Endothelial cell of umbilical vein (primary cell): Measurements from ENCODE around the gene MORN3. TPM values are rescaled to one million over a fixed set of nuclear protein-coding genes. Genes with fewer than 3 reads are reported as not detected.

ENCODE experiments used
- BruUV-seq: library from RNA; stranded (reverse); fragments of 400-500 nt; replicated peaks from 2 replicates; lab custom pipeline; 2021; lab: Mats Ljungman, UMichigan
- CTCF ChIA-PET: fragments of 300-600, 350-600 bp; sonication (Branson Sonifier 250); formaldehyde crosslinking; loops from one replicate; lab custom pipeline; 2021; ENCODE audit warnings: antibody characterized with exemption, inconsistent platforms; lab: Charles Lee
- POLR2A ChIA-PET: fragments of 300-600, 350-600 bp; sonication (Branson Sonifier 250); formaldehyde crosslinking; loops from one replicate; lab custom pipeline; 2021; ENCODE audit warnings: antibody characterized with exemption, inconsistent platforms; lab: Charles Lee
- DNase-seq: peaks from one replicate; pipeline ENCODE4 v3.0.0-alpha.2; 2011; ENCODE audit warnings: low read depth, low spot score
- FAIRE-seq: peaks from 2 replicates; lab custom pipeline; 2011; peaks lifted over from hg19 to GRCh38; lab: Jason Lieb, UNC
- H2AFZ ChIP-seq: 2 replicates; pipeline ENCODE4 v1.6.0; 2012; ENCODE audit warnings: low read depth, low read length, control low read depth, inconsistent platforms
- H3K27ac ChIP-seq: 2 replicates; pipeline ENCODE4 v1.5.1; 2011; ENCODE audit warnings: low read depth, mild to moderate bottlenecking, control low read depth, low read length, moderate library complexity; ENCODE audit not compliant: insufficient read depth
- H3K27me3 ChIP-seq, 2 experiments: 2 replicates each; pipeline versions ENCODE4 v1.6.0 to v1.6.1; 2011; ENCODE audit warnings: low read length in 2 of 2, mixed read lengths in 1 of 2; ENCODE audit not compliant: control insufficient read depth in 2 of 2, insufficient read depth in 2 of 2
- H3K36me3 ChIP-seq, 2 experiments: 2 replicates in 1 of 2; 3 replicates in 1 of 2; pipeline ENCODE4 v1.5.1; 2011; ENCODE audit warnings: low read length in 2 of 2, mild to moderate bottlenecking in 1 of 2, moderate library complexity in 1 of 2; ENCODE audit not compliant: control insufficient read depth in 2 of 2, insufficient read depth in 2 of 2; ENCODE audit errors: extremely low read depth in 1 of 2
- H3K4me1 ChIP-seq: 3 replicates; pipeline ENCODE4 v1.5.1; 2011; ENCODE audit warnings: mild to moderate bottlenecking, low read length; ENCODE audit not compliant: control insufficient read depth, insufficient read depth; ENCODE audit errors: extremely low read depth
- H3K4me2 ChIP-seq: 2 replicates; pipeline ENCODE4 v1.6.1; 2011; ENCODE audit warnings: low read length, control low read depth, mixed read lengths; ENCODE audit not compliant: insufficient read depth
- H3K4me3 ChIP-seq, 3 experiments: fragments of 200-600 bp in 1 of 3; sonication (generic), shearing (Covaris generic) in 1 of 3; replicated peaks in 1 of 3; 2 replicates each; pipeline ENCODE4 v1.5.1; 2011 to 2016; ENCODE audit warnings: control low read depth in 3 of 3, low read length in 3 of 3, mild to moderate bottlenecking in 2 of 3, inconsistent platforms in 1 of 3, low read depth in 1 of 3, moderate library complexity in 1 of 3; ENCODE audit not compliant: insufficient read depth in 1 of 3
- H3K79me2 ChIP-seq: 2 replicates; pipeline ENCODE4 v1.6.0; 2012; ENCODE audit warnings: low read length, inconsistent platforms; ENCODE audit not compliant: control insufficient read depth, insufficient read depth
- H3K9ac ChIP-seq: replicated peaks from 2 replicates; pipeline ENCODE3; 2011; ENCODE audit warnings: low read length, control low read depth; ENCODE audit not compliant: insufficient read depth; ENCODE audit errors: extremely low read depth
- H3K9me1 ChIP-seq: replicated peaks from 3 replicates; pipeline ENCODE4 v1.6.0; 2011; ENCODE audit warnings: mild to moderate bottlenecking, low read length; ENCODE audit not compliant: control insufficient read depth, insufficient read depth; ENCODE audit errors: extremely low read depth
- H3K9me3 ChIP-seq: replicated peaks from 2 replicates; pipeline ENCODE4 v1.5.1; 2012; ENCODE audit warnings: low read length, inconsistent platforms; ENCODE audit not compliant: control insufficient read depth, insufficient read depth
- H4K20me1 ChIP-seq: replicated peaks from 2 replicates; pipeline ENCODE3; 2011; ENCODE audit warnings: mild to moderate bottlenecking, low read length; ENCODE audit not compliant: control insufficient read depth, insufficient read depth; ENCODE audit errors: extremely low read depth
- CTCF ChIP-seq, 2 donors: IDR thresholded peaks; 1 replicate in 1 of 2; 2 replicates in 1 of 2; pipeline ENCODE4 v1.5.1; 2011; ENCODE audit warnings: low read length in 2 of 2, mild to moderate bottlenecking in 2 of 2, moderate library complexity in 2 of 2, control low read depth in 1 of 2, inconsistent platforms in 1 of 2, low read depth in 1 of 2; ENCODE audit not compliant: insufficient read depth in 1 of 2; ENCODE audit errors: extremely low read depth in 1 of 2
- EZH2 ChIP-seq: IDR thresholded peaks from 2 replicates; pipeline ENCODE4 v1.6.1; 2012; ENCODE audit warnings: borderline replicate concordance, low read depth, mild to moderate bottlenecking, moderate library complexity, low read length, inconsistent platforms; ENCODE audit not compliant: severe bottlenecking
- FOS ChIP-seq: IDR thresholded peaks from 2 replicates; pipeline ENCODE4 v1.6.1; 2011; ENCODE audit warnings: mild to moderate bottlenecking, low read length, moderate library complexity, borderline replicate concordance; ENCODE audit not compliant: insufficient read depth
- GATA2 ChIP-seq: IDR thresholded peaks from 2 replicates; pipeline ENCODE4 v1.7.0; 2011; ENCODE audit warnings: low read depth, mild to moderate bottlenecking, moderate library complexity, mixed read lengths, low read length; ENCODE audit not compliant: insufficient read length, insufficient read depth
- JUN ChIP-seq: IDR thresholded peaks from 2 replicates; pipeline ENCODE4 v1.6.1; 2011; ENCODE audit warnings: borderline replicate concordance, low read depth; ENCODE audit not compliant: insufficient read length, insufficient read depth
- MAX ChIP-seq: IDR thresholded peaks from 2 replicates; pipeline ENCODE4 v1.6.1; 2011; ENCODE audit not compliant: insufficient read depth, insufficient read length
- MYC ChIP-seq: IDR thresholded peaks from one replicate; pipeline ENCODE4 v1.6.1; 2011; ENCODE audit warnings: mild to moderate bottlenecking, low read depth, low read length
- POLR2A ChIP-seq: IDR thresholded peaks from 2 replicates; pipeline ENCODE4 v1.6.1; 2012; ENCODE audit warnings: low read depth, mild to moderate bottlenecking, control low read depth, low read length
- POLR2AphosphoS5 ChIP-seq: IDR thresholded peaks from 2 replicates; pipeline ENCODE4 v1.6.1; 2012; ENCODE audit warnings: low read depth, mild to moderate bottlenecking, control low read depth, low read length, moderate library complexity; ENCODE audit not compliant: insufficient read depth
- dilution Hi-C: fragments of 300-500 bp; cut with MboI; formaldehyde crosslinking; loops from one replicate; pipeline ENCODE4 v1.15.0; 2019; ENCODE audit warnings: low sequenced_read_pairs; ENCODE audit not compliant: extremely low pct_ligation_motif_present
- intact Hi-C: fragments of 100-400 bp; cut with micrococcal nuclease; formaldehyde crosslinking; loops from one replicate; pipeline ENCODE4 v1.10.0; 2022
- polyA plus RNA-seq, 4 experiments: library from polyadenylated mRNA; depleted of rRNA in 3 of 4; stranded (reverse) in 3 of 4; unstranded in 1 of 4; fragments of >200 nt; gene quantifications; 2 replicates each; pipeline versions ENCODE4 v1.2.1 to v1.2.3, GENCODE V29; 2011 to 2012; ENCODE audit warnings: missing spikeins in 1 of 4
- total RNA-seq: library from RNA; stranded (reverse); gene quantifications from 2 replicates; pipeline ENCODE4 v1.2.3, GENCODE V29; 2021

MORN3 gene
- total and polyA plus RNA-seq, 2 donors (not counting 3 experiments of a cell fraction or from before 2014, with no cell fraction given), result 0.66 to 0.73 TPM

- H3K4me1 ChIP-seq, result peaks cover 5% of the 10 kb centered on the region
- DNase-seq, result no peak
- H3K9ac ChIP-seq, result no peak overlapping the region
- H2AFZ ChIP-seq, result no peak overlapping the region
- intact Hi-C loops (no loop called here), dilution Hi-C loops (no loop called here)
- TF ChIP-seq JUN (no peak), MAX (no peak), EZH2 (no peak), MYC (no peak), POLR2AphosphoS5 (no peak), GATA2 (no peak), CTCF (IDR thresholded peaks at IDR 0.05; ENCODE audit: extremely low read depth in 1 of 2, insufficient read depth in 1 of 2, low read depth in 1 of 2, low read length in 2 of 2) (no peak), FOS (no peak), POLR2A (no peak)
- no peak overlapping the region for H3K27ac ChIP-seq
- FAIRE-seq, result no peak
- H3K9me1 ChIP-seq, result no peaks in the 10 kb centered on the region
- no peaks in the 10 kb centered on the region for H3K9me3 ChIP-seq
- no peaks in the 10 kb centered on the region for H3K36me3 ChIP-seq
- CTCF ChIA-PET, result interaction anchor here (0.6 to 1.3 kb wide), 6 partner anchors 11 to 224 kb away, joined by 3 to 4 read pairs (median 3); no protein-coding TSS in a partner anchor
- H4K20me1 ChIP-seq, result no peaks in the 10 kb centered on the region
- POLR2A ChIA-PET, result no interaction called here
- no peak overlapping the region for H3K4me3 ChIP-seq
- no peaks in the 10 kb centered on the region for H3K27me3 ChIP-seq
- peaks cover 5% of the 10 kb centered on the region for H3K79me2 ChIP-seq
- BruUV-seq, result no TSS peak
- no peak overlapping the region for H3K4me2 ChIP-seq
Observed at GRCh38 chr12:121718653-121719239, 49.3 kb upstream of the MORN3 start.
